MCF 10A (cell line): Measurements from ENCODE around the gene PIPOX. TPM values are rescaled to one million over a fixed set of nuclear protein-coding genes. Genes with fewer than 3 reads are reported as not detected.
A peak's percentile ranks its signal among the peaks of the same experiment; 100 is the strongest.

ENCODE experiments used
- BruUV-seq: library from RNA; stranded (reverse); fragments of 400-500 nt; replicated peaks from 2 replicates; lab custom pipeline; 2021; lab: Mats Ljungman, UMichigan
- CTCF ChIA-PET: fragments of 300-600 bp; sonication (Branson Sonifier 250); formaldehyde crosslinking; extraction: SDS; loops from one replicate; lab custom pipeline; 2021; ENCODE audit warnings: antibody characterized with exemption, inconsistent platforms; lab: Yijun Ruan, JAX
- POLR2A ChIA-PET: fragments of 300-600, 350-650 bp; sonication (Branson Sonifier 250); formaldehyde crosslinking; extraction: SDS; loops from one replicate; lab custom pipeline; 2020; ENCODE audit warnings: antibody characterized with exemption, inconsistent platforms; lab: Yijun Ruan, JAX
- DNase-seq: peaks from one replicate; pipeline ENCODE4 v3.0.0-alpha.2; 2018; ENCODE audit not compliant: unreplicated experiment
- H3K27ac Mint-ChIP-seq: one replicate; pipeline ENCODE4 v1.8.0; 2022; ENCODE audit warnings: mild to moderate bottlenecking, low read depth, mixed read lengths; ENCODE audit not compliant: unreplicated experiment
- H3K27me3 Mint-ChIP-seq: one replicate; pipeline ENCODE4 v1.8.0; 2022; ENCODE audit warnings: mixed read lengths; ENCODE audit not compliant: insufficient read depth, unreplicated experiment
- H3K36me3 Mint-ChIP-seq: one replicate; pipeline ENCODE4 v1.8.0; 2022; ENCODE audit warnings: mild to moderate bottlenecking, moderate library complexity, mixed read lengths; ENCODE audit not compliant: insufficient read depth, unreplicated experiment
- H3K4me1 Mint-ChIP-seq: one replicate; pipeline ENCODE4 v1.8.0; 2022; ENCODE audit warnings: mixed read lengths; ENCODE audit not compliant: insufficient read depth, unreplicated experiment
- H3K4me3 Mint-ChIP-seq: one replicate; pipeline ENCODE4 v1.8.0; 2022; ENCODE audit warnings: mild to moderate bottlenecking, moderate library complexity, mixed read lengths; ENCODE audit not compliant: unreplicated experiment
- H3K9me3 Mint-ChIP-seq: one replicate; pipeline ENCODE4 v1.8.0; 2022; ENCODE audit warnings: mixed read lengths; ENCODE audit not compliant: unreplicated experiment
- intact Hi-C: fragments of 100-400 bp; cut with micrococcal nuclease; formaldehyde crosslinking; loops from 2 replicates; pipeline ENCODE4 v1.14.1; 2022
- total RNA-seq: library from RNA; stranded (reverse); gene quantifications from 2 replicates; pipeline ENCODE4 v1.2.3, GENCODE V29; 2022
- TF ChIP-seq, protein P1 (sequence below): fragments of 200-600 bp; IDR thresholded peaks from one replicate; pipeline ENCODE4 v1.8.0; 2022; ENCODE audit warnings: antibody characterized with exemption, mild to moderate bottlenecking; ENCODE audit not compliant: unreplicated experiment

The PIPOX gene
- total RNA-seq, 1 experiment from 2014 or later: not detected

GRCh38 chr17:29039764-29040598 lies 3.0 kb upstream of the PIPOX start:
- peak; percentile 51 for DNase-seq
- H3K36me3 Mint-ChIP-seq: no peaks in the 10 kb centered on the region
- no peak overlapping the region for H3K27ac Mint-ChIP-seq
- POLR2A ChIA-PET: interaction anchor here (0.6 kb wide), 1 partner anchor 37 kb away, joined by 3 read pairs; no protein-coding TSS in a partner anchor
- CTCF ChIA-PET: no interaction called here
- peaks cover 6% of the 10 kb centered on the region for H3K4me1 Mint-ChIP-seq
- BruUV-seq: no TSS peak
- H3K4me3 Mint-ChIP-seq: no peak overlapping the region
- peaks cover 7% of the 10 kb centered on the region for H3K9me3 Mint-ChIP-seq
- intact Hi-C loops: no loop called here
- no peaks in the 10 kb centered on the region for H3K27me3 Mint-ChIP-seq
- TF ChIP-seq, protein P1, sequence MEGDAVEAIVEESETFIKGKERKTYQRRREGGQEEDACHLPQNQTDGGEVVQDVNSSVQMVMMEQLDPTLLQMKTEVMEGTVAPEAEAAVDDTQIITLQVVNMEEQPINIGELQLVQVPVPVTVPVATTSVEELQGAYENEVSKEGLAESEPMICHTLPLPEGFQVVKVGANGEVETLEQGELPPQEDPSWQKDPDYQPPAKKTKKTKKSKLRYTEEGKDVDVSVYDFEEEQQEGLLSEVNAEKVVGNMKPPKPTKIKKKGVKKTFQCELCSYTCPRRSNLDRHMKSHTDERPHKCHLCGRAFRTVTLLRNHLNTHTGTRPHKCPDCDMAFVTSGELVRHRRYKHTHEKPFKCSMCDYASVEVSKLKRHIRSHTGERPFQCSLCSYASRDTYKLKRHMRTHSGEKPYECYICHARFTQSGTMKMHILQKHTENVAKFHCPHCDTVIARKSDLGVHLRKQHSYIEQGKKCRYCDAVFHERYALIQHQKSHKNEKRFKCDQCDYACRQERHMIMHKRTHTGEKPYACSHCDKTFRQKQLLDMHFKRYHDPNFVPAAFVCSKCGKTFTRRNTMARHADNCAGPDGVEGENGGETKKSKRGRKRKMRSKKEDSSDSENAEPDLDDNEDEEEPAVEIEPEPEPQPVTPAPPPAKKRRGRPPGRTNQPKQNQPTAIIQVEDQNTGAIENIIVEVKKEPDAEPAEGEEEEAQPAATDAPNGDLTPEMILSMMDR: no peak

DNA sequence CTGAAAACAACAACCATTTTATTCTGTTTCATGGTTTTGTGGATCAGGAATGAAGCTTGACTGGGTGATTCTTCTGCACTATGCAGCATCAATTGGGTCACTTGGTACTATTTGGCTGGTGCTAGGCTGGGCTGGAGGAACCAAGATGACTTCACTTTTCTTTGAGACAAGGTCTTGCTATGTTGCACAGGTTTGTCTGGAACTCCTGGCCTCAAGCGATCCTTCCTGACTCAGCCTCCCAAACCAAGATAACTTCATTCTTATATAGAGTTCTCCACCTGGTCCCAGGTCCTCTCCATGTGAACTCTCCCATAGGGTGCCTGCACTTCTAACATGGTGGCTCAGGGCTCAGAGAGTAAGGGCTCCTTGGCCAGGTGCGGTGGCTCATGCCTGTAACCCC lies 1.9 kb upstream of the PIPOX start:
- Mint-ChIP-seq H3K4me3 (no peak overlapping the region), H3K9me3 (no peaks in the 10 kb centered on the region), H3K4me1 (peaks cover 6% of the 10 kb centered on the region), H3K27ac (no peak overlapping the region), H3K27me3 (peaks cover 6% of the 10 kb centered on the region), H3K36me3 (no peaks in the 10 kb centered on the region)
- DNase-seq: no peak
- TF ChIP-seq, protein P1: no peak
- BruUV-seq: no TSS peak
- intact Hi-C loops: no loop called here
- ChIA-PET CTCF (no interaction called here), POLR2A (no interaction called here)

- Mint-ChIP-seq H3K9me3 (no peaks in the 10 kb centered on the region), H3K4me1 (peaks cover 6% of the 10 kb centered on the region), H3K27me3 (peaks cover 11% of the 10 kb centered on the region), H3K36me3 (no peaks in the 10 kb centered on the region), H3K4me3 (no peak overlapping the region), H3K27ac (no peak overlapping the region)
- intact Hi-C loops: no loop called here
- no peak for DNase-seq
- TF ChIP-seq, protein P1: no peak
- no TSS peak for BruUV-seq
- POLR2A ChIA-PET: no interaction called here
- CTCF ChIA-PET: interaction anchor here (0.7 kb wide), 1 partner anchor 25 kb away, joined by 5 read pairs; no protein-coding TSS in a partner anchor
These were observed 1.4 kb upstream of the PIPOX start for GRCh38 chr17:29041571-29041970.

- CTCF ChIA-PET: interaction anchor here (0.7 kb wide), 1 partner anchor 24 kb away, joined by 5 read pairs; no protein-coding TSS in a partner anchor
- no peak overlapping the region for H3K4me3 Mint-ChIP-seq
- POLR2A ChIA-PET: no interaction called here
These were observed 789 bp upstream of the PIPOX start for GRCh38 chr17:29042026-29042678.

More at GRCh38 chr17:29042026-29042678, 789 bp upstream of the PIPOX start:
- intact Hi-C loops: no loop called here
- TF ChIP-seq, protein P1: no peak
- DNase-seq: no peak
- no TSS peak for BruUV-seq
- Mint-ChIP-seq H3K4me1 (peaks cover 6% of the 10 kb centered on the region), H3K27me3 (peaks cover 16% of the 10 kb centered on the region), H3K9me3 (no peaks in the 10 kb centered on the region), H3K27ac (no peak overlapping the region), H3K36me3 (no peaks in the 10 kb centered on the region)
